22Rv1 (cell line): ENCODE results near the gene HPCAL4.

Source experiments
- ZFX ChIP-seq: fragments of 450-650 bp; IDR thresholded peaks from 2 replicates; pipeline ENCODE4 v1.6.1; 2017; ENCODE audit warnings: antibody characterized with exemption, borderline replicate concordance
- TF ChIP-seq, protein P1 (sequence below): fragments of 450-650 bp; IDR thresholded peaks from 2 replicates; pipeline ENCODE4 v1.5.1; 2017; ENCODE audit warnings: mild to moderate bottlenecking

DNA sequence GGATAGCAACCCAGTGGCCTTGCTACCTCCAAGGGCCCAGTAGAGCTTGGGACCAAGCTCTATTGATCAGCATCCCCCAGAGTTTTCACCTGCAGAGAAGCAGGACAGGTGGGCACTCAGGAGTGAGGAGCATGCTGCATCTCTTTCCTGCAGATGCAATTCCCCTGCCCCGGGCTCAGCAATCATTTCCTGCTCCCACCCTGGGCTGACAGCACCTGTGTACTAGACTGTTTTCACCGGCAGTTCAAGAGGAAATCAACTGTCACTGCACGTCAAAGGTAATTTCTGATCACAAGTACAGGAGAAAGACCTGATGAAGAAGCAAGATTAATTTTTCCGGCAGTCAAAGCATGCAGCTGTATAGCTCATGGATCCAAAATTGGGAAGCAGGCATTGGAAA lies 10.5 kb downstream of the HPCAL4 start:
- TF ChIP-seq, protein P1, sequence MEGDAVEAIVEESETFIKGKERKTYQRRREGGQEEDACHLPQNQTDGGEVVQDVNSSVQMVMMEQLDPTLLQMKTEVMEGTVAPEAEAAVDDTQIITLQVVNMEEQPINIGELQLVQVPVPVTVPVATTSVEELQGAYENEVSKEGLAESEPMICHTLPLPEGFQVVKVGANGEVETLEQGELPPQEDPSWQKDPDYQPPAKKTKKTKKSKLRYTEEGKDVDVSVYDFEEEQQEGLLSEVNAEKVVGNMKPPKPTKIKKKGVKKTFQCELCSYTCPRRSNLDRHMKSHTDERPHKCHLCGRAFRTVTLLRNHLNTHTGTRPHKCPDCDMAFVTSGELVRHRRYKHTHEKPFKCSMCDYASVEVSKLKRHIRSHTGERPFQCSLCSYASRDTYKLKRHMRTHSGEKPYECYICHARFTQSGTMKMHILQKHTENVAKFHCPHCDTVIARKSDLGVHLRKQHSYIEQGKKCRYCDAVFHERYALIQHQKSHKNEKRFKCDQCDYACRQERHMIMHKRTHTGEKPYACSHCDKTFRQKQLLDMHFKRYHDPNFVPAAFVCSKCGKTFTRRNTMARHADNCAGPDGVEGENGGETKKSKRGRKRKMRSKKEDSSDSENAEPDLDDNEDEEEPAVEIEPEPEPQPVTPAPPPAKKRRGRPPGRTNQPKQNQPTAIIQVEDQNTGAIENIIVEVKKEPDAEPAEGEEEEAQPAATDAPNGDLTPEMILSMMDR: no peak
- no peak for TF ChIP-seq ZFX
